LNCaP clone FGC (cell line): Measurements from ENCODE around the gene TBPL2.
"Not testable (repeated sequence)": the region's sequence is repeated elsewhere in the genome, so short reads cannot be mapped to it uniquely, and the experiment has no call there.

Source experiments
- DNase-seq: peaks from one replicate; pipeline ENCODE4 v3.0.0-alpha.2; 2011; ENCODE audit warnings: low read depth
- H3K4me3 ChIP-seq: 2 replicates; pipeline ENCODE4 v1.5.1; 2011; ENCODE audit warnings: mild to moderate bottlenecking, low read depth, low read length, control low read depth
- TF ChIP-seq, protein P1 (sequence below): IDR thresholded peaks from 2 replicates; pipeline ENCODE4 v1.5.1; 2012; ENCODE audit warnings: mild to moderate bottlenecking; ENCODE audit not compliant: control insufficient read depth, insufficient read depth; ENCODE audit errors: extremely low read depth

Gene TBPL2

DNA sequence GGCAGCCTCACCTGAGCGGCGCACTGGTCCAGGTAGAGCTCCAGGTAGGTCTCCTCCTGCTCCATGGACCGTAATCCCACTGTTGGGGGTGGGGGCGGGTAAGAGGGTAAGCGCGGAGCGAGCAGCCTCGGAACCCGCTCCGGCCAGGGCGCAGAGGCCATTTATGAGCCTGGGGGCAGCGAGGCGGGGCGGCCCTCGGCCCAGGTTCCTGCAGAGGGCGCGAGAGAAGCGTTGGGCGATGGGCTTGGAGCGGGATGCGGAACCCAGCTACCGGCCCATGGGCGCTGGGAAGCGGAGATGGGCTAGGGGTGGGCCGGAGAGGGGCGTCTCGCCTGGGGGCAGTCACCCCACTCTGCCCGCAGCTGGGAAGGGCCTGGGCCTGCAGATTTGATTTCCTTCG, at the start of gene TBPL2:
TSS of gene TBPL2 (minus strand) at position 232 of the 400 bp plus-strand sequence. CDS start at position 65, 167 bp downstream.
- TF ChIP-seq, protein P1, sequence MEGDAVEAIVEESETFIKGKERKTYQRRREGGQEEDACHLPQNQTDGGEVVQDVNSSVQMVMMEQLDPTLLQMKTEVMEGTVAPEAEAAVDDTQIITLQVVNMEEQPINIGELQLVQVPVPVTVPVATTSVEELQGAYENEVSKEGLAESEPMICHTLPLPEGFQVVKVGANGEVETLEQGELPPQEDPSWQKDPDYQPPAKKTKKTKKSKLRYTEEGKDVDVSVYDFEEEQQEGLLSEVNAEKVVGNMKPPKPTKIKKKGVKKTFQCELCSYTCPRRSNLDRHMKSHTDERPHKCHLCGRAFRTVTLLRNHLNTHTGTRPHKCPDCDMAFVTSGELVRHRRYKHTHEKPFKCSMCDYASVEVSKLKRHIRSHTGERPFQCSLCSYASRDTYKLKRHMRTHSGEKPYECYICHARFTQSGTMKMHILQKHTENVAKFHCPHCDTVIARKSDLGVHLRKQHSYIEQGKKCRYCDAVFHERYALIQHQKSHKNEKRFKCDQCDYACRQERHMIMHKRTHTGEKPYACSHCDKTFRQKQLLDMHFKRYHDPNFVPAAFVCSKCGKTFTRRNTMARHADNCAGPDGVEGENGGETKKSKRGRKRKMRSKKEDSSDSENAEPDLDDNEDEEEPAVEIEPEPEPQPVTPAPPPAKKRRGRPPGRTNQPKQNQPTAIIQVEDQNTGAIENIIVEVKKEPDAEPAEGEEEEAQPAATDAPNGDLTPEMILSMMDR, result no peak
- no peak within 1 kb of the TSS for H3K4me3 ChIP-seq
- DNase-seq, result no peak

DNA sequence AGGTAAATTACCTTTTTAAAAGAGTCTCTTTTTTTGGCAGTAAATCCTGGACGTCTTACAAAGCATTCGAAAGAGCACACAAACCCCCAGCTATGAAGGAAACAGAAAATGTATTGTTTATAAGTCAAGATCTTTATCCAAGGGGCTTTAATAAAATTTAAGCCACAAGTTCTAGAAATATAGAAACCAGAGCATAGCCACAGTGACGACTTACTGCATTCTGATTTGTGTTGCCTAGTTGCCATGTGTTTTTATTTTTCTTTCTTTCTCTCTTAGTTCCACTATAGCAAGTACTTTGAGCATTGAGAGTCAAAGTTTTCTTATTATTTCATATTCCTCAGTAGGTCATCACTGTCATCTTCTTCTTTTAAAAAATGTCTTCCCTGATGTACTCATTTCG, 47.8 kb upstream of the TBPL2 start:
- H3K4me3 ChIP-seq, result no peak overlapping the region
- TF ChIP-seq, protein P1, result no peak
- DNase-seq, result no peak

DNA sequence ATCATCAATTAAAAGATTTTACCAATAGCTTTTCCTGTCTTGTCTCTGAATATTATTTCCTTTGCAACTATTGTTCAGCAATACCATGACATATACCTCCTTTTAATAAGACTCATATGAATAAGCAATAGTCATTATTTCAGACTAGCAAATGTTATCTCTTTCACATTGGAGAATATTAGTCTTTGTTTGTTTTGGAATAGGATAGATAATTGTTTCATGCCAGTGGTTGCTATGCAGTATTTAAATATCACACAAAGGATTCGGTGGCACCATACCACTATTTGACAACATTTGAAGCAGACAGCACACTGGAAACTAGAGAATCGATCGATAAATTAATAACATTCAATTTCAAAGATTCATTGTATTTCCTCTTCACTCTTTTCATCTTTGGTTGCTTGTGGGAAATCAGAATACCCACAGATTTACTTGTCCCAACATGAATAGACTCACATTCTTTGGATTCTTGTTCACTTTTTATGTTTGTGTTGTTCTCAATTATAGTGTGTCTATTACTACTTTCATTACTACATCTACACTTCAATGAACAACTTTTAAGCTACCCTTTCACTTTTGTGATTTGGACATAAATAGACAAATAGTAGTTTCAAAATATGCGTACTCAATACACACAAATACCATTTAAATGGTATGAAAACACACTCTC, 42.7 kb upstream of the TBPL2 start:
- no peak overlapping the region for H3K4me3 ChIP-seq
- TF ChIP-seq, protein P1, result no peak
- DNase-seq, result no peak

DNA sequence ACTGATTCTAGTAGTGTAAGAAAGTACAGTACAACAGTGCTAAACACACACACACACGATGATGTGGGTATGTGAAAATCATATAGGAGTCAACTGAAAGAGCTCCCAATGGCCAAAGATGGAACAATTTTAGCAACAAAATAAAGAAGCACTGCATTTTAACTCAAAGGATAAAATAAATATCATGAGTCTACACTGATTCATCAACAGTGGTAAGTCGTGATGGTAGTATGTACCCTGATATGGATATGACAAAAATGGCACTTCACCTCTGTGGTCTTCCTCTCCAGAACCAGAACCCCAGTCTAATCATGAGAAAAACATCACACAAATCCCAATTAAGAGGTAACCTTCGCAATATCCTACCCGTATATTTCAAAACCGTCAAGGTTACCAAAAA, 41.4 kb upstream of the TBPL2 start:
- DNase-seq, result no peak

DNA sequence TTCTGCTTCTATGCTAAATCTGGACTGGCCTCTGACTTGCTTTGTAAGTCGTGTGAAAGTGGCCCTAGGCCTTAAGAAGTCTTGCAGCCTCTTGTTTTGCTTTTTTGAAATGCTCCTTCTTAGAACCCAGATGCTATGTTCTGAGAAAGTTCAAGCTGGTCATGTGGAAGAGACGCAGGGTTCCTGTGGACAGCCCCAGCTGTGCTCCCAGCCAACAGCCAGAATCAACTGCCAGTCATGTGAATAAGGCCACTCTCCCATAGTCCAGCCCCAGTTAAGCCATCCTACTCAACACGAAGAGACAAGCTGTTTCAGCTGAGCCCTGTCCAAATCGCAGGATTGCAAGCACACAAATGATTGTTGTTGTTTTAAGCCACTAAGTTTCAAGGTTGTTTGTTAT, 37.3 kb upstream of the TBPL2 start:
- no peak overlapping the region for H3K4me3 ChIP-seq
- no peak for DNase-seq
- TF ChIP-seq, protein P1, result no peak

More for the DNA sequence above, 41.4 kb upstream of the TBPL2 start:
- TF ChIP-seq, protein P1, result no peak
- H3K4me3 ChIP-seq, result no peak overlapping the region

DNA sequence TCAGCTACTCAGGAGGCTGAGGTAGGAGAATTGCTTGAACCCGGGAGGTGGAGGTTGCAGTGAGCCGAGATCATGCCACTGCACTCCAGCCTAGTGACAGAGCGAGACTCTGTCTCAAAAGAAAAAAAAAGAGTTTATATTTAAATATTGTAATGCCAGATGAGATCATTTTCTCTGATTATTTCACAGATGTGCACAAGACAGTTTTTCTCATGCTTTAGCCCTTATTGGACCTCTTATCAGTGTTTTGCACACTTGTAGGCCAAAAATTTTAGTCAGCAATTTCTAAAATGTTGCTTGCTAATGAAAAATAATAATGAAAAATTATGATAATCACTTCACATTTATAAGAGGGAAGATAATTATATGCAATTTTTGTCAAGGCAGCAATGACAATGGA, 36.0 kb upstream of the TBPL2 start:
- H3K4me3 ChIP-seq, DNase-seq: not testable (repeated sequence)

DNA sequence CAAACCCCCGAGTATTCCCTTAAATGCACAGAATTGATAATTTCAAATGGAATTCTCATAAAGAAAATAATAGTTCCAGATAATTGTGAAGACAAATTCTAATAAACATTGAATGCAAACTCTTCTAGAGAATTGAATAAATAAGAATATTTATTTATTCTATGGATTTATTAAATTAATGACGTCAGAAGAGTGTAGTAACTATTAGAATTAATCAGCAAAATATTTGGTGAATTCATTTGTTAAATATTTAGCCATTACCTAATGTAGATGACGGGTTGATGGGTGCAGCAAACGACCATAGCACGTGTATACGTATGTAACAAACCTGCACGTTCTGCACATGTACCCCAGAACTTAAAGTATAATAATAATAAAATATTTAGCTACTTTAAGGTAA, 33.4 kb upstream of the TBPL2 start:
- no peak overlapping the region for H3K4me3 ChIP-seq
- DNase-seq, result no peak
- TF ChIP-seq, protein P1, result no peak

DNA sequence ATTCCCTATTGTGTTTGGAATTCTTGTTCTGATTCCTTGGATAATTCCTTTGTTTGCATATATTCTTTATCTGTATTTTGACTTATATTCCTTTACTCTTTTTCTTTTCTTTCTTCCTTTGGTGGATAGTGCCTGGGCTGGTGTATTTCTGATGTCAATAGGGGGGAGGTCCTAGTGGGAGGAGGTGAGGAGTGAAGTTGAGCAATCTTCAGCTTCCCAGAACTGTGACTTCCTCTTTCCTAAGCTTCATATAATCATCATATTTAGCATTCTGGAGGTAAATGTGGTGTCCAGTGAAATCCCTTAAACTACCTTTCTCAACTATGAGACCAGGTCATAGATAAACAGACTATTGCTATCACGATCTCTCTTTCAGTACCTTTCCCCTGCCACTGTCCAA, 29.6 kb upstream of the TBPL2 start:
- no peak for DNase-seq
- H3K4me3 ChIP-seq, result no peak overlapping the region
- TF ChIP-seq, protein P1, result no peak
